ENCODE results near the gene DOCK10.

DOCK10 gene

DNA sequence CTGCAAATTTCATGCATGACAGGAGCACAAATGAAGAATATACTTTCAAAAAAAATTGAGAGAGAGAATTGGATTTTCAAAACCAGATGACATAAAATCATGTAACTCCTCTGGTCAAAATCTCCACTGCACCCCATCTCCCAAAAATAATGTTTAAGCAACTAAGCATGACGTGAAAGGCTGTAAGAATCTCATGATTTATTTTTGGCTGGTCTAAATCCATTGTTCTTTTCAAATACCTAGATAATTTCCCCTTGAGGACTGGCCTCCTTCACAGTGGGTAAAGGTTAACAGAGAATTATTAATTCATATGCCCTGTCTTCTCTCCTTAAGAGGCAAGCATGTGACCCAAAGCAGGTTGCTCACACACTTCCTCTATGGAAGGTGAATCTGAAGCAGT is 224.6 kb downstream of the DOCK10 start:
- no peak overlapping the region for H3K27ac Mint-ChIP-seq
- no peaks in the 10 kb centered on the region for H3K4me1 Mint-ChIP-seq
- no peaks in the 10 kb centered on the region for H3K27me3 Mint-ChIP-seq (ENCODE audit: low read depth, poor library complexity)
- H3K4me3 Mint-ChIP-seq, result no peak overlapping the region
- DNase-seq, result no peak
- no peak for TF ChIP-seq CTCF (IDR thresholded peaks at IDR 0.05)
- no peaks in the 10 kb centered on the region for H3K9me3 Mint-ChIP-seq
- no peaks in the 10 kb centered on the region for H3K36me3 Mint-ChIP-seq (ENCODE audit: low read depth)

- no peak overlapping the region for H3K27ac Mint-ChIP-seq
- H3K27me3 Mint-ChIP-seq (ENCODE audit: low read depth, poor library complexity), result no peaks in the 10 kb centered on the region
- TF ChIP-seq CTCF (IDR thresholded peaks at IDR 0.05), result no peak
- H3K36me3 Mint-ChIP-seq (ENCODE audit: low read depth), result no peaks in the 10 kb centered on the region
- H3K9me3 Mint-ChIP-seq, result peaks cover 4% of the 10 kb centered on the region
- no peaks in the 10 kb centered on the region for H3K4me1 Mint-ChIP-seq
- no peak for DNase-seq
- H3K4me3 Mint-ChIP-seq, result no peak overlapping the region
Measured at GRCh38 chr2:224816816-224817215, 225.5 kb downstream of the DOCK10 start.

DNA sequence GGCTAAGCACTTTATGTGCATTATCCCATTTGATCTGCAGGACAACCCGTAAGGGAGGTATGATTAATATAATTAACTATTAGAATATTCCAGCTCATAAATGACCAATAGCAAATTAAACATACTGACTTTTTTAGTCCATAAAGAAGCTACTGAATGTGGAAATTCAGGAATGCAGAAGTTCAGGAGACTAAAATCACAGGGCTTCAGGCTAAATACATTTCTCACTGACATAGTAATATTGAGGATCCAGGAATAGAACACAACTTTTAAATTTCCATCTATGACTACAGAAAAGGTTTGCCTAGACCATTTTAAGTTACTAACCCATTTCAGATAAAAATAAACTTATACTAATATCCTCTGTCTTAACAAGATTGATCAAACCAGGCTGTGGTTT is 228.7 kb downstream of the DOCK10 start:
- H3K27me3 Mint-ChIP-seq (ENCODE audit: low read depth, poor library complexity), result no peaks in the 10 kb centered on the region
- peaks cover 7% of the 10 kb centered on the region for H3K9me3 Mint-ChIP-seq
- TF ChIP-seq CTCF (IDR thresholded peaks at IDR 0.05), result no peak
- no peaks in the 10 kb centered on the region for H3K36me3 Mint-ChIP-seq (ENCODE audit: low read depth)
- H3K27ac Mint-ChIP-seq, result no peak overlapping the region
- H3K4me1 Mint-ChIP-seq, result no peaks in the 10 kb centered on the region
- no peak for DNase-seq
- H3K4me3 Mint-ChIP-seq, result no peak overlapping the region

DNA sequence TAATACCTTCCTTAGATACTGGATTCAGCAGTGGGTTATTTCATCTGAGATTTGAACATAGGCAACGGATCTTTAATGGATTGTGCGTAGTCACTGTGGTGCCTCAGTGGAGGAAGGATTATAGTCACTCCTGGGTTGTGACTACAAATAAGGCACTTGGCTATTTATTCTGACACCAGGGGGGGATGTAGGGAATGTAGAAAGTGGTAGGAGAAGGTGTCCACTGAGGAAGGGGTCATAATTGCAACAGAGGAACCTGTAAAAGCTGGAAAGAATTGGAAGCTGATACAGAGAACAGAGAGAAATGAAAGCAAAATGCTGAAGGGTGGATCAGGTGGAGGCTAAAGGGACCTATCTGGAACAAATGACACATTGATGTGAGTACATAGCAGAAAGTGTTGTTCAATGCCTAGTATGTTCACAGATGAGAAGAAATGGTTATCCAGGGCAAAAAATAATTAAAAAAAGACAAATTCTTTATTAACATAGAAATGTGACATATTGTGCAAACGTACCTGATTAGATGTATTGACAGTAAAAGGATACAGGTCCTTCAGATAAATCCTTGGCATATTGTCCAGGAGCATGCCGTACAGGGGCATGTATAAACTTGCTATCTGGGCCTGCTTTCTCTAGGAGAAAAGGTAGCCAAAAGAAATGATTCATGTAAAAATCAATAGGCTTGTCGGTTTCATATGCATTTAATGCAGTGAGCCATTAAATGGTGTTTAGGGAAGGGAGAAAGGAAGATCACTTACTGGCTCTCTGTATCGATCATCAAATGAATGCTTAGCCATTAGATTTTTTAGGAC is 234.9 kb downstream of the DOCK10 start:
- H3K4me3 Mint-ChIP-seq, result no peak overlapping the region
- H3K9me3 Mint-ChIP-seq, result peaks cover 7% of the 10 kb centered on the region
- H3K27me3 Mint-ChIP-seq (ENCODE audit: low read depth, poor library complexity), result peaks cover 3% of the 10 kb centered on the region
- peaks cover 5% of the 10 kb centered on the region for H3K4me1 Mint-ChIP-seq
- no peak for TF ChIP-seq CTCF (IDR thresholded peaks at IDR 0.05)
- no peaks in the 10 kb centered on the region for H3K36me3 Mint-ChIP-seq (ENCODE audit: low read depth)
- no peak for DNase-seq
- no peak overlapping the region for H3K27ac Mint-ChIP-seq

DNA sequence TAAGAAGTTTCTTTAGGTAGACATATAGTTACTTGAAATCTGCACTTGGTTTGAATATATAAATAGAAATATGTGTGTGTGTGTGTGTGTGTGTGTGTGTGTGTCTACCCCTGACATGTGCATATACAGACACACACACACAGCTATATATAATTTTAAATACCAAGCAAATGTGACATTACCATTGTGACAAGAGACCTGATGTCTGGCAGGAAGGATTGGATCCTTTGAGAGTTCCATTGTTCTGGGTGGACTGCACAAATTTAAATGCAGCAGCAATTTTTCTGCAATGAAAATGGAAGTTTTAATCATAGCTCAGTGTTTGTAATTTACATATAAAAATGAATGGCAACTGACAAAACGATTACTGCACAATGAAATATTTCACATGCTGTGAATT is 238.3 kb downstream of the DOCK10 start:
- TF ChIP-seq CTCF (IDR thresholded peaks at IDR 0.05), result no peak
- no peak overlapping the region for H3K27ac Mint-ChIP-seq
- DNase-seq, result no peak
- no peaks in the 10 kb centered on the region for H3K36me3 Mint-ChIP-seq (ENCODE audit: low read depth)
- no peak overlapping the region for H3K4me3 Mint-ChIP-seq
- H3K27me3 Mint-ChIP-seq (ENCODE audit: low read depth, poor library complexity), result peaks cover 3% of the 10 kb centered on the region
- H3K9me3 Mint-ChIP-seq, result no peaks in the 10 kb centered on the region
- H3K4me1 Mint-ChIP-seq, result peaks cover 25% of the 10 kb centered on the region

DNA sequence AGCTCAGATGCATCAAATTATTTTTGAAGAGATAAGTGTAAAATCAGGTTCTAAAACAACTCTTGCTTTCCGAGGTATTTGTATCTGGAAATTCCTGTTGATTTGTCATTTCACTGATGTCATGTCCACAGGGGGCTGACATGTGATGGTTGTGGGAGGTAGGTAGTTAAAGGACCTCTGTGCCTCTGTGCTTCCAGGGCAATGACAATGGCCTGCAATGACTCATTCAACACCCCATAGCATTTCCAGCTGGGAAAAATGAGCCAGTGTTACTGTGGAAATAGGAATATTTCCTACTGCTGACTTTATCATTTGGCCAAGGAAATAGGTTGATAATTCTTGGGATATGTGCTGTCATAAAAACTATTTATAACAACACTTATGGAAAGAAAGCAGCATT is 239.9 kb downstream of the DOCK10 start:
- H3K27ac Mint-ChIP-seq, result no peak overlapping the region

More for the DNA sequence above, 239.9 kb downstream of the DOCK10 start:
- DNase-seq, result no peak
- no peaks in the 10 kb centered on the region for H3K36me3 Mint-ChIP-seq (ENCODE audit: low read depth)
- TF ChIP-seq CTCF (IDR thresholded peaks at IDR 0.05), result no peak
- H3K4me1 Mint-ChIP-seq, result peaks cover 32% of the 10 kb centered on the region
- no peaks in the 10 kb centered on the region for H3K9me3 Mint-ChIP-seq
- H3K4me3 Mint-ChIP-seq, result no peak overlapping the region
- H3K27me3 Mint-ChIP-seq (ENCODE audit: low read depth, poor library complexity), result peaks cover 3% of the 10 kb centered on the region

Data from nephron progenitor cell (in vitro differentiated cells).